ENCODE data around the gene C19orf33.
"Not testable (repeated sequence)": the region's sequence is repeated elsewhere in the genome, so short reads cannot be mapped to it uniquely, and the experiment has no call there.

The C19orf33 gene

DNA sequence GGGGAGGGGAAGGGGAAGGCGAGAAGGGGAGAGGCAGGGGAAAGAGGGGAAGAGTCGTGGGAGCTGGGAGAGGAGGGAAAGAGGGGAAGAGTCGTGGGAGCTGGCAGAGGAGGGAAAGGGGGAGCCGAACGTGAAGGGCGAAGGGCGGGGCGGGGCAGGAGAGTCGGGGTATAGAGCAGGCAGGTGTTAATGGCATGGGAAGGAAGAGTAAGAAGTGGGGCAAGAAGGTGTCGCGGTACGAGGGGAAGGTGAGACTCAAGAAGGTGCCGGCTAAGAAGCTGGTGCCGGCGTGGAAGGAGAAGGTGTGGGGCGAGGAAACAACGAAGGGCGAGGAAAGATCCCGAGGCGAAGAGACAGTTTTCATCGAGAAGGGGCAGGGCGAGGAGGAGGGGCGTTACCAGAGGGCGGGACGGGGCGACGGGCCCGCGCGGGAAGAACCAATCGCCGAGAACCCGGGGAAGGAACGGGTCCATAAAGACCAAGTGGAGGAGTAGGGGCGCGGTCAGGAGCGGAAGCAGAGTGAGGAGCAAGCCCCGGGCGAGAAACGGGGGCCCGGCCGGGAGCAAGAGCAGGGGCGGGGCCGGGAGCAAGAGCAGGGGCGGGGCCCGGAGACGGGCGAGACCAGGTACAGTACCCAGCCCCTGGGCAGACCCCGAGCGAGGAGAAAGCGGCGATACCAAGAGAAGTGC lies 32.0 kb downstream of the C19orf33 start:
- TF ChIP-seq, protein P1, sequence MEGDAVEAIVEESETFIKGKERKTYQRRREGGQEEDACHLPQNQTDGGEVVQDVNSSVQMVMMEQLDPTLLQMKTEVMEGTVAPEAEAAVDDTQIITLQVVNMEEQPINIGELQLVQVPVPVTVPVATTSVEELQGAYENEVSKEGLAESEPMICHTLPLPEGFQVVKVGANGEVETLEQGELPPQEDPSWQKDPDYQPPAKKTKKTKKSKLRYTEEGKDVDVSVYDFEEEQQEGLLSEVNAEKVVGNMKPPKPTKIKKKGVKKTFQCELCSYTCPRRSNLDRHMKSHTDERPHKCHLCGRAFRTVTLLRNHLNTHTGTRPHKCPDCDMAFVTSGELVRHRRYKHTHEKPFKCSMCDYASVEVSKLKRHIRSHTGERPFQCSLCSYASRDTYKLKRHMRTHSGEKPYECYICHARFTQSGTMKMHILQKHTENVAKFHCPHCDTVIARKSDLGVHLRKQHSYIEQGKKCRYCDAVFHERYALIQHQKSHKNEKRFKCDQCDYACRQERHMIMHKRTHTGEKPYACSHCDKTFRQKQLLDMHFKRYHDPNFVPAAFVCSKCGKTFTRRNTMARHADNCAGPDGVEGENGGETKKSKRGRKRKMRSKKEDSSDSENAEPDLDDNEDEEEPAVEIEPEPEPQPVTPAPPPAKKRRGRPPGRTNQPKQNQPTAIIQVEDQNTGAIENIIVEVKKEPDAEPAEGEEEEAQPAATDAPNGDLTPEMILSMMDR (IDR thresholded peaks at IDR 0.05; ENCODE audit: control insufficient read depth, insufficient read depth, low read depth, low read length, missing control alignments): no peak
- H3K4me3 ChIP-seq (ENCODE audit: control insufficient read depth, low read depth, low read length): peak overlapping the region; percentile 67
- peak; percentile 64 for DNase-seq (ENCODE audit: low read depth)

DNA sequence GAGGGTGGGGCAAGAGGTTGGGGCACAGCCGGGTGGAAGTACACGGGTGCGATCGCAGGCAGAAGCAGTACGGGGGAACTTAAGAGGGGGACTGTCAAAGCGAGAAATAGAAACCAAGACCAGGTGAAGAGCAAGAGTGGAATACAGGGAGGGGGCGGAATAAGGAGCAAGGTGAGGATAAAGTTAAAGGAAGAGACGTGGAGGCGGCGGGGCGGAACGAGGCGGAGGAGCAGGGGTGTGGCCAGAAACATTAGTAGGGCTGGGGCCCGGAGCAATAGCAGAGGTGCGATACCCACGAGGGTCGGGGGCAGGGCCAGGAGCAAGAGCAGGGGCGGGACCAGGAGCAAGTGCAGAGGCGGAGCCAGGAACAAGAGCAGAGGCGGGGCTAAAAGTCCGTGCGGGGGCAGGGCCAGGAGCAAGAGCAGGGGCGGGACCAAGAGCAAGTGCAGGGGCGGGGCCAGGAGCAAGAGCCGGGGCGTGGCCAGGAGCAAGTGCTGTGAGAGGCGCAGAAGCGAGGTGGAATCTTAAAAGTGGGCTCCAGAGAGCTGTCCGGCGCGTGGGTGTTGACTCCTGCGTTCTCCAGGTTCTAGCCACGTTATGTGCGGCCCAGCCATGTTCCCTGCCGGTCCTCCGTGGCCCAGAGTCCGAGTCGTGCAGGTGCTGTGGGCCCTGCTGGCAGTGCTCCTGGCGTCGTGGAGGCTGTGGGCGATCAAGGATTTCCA lies 32.7 kb downstream of the C19orf33 start:
- DNase-seq (ENCODE audit: low read depth): no peak
- TF ChIP-seq, protein P1 (IDR thresholded peaks at IDR 0.05; ENCODE audit: control insufficient read depth, insufficient read depth, low read depth, low read length, missing control alignments): no peak
- H3K4me3 ChIP-seq (ENCODE audit: control insufficient read depth, low read depth, low read length): peak overlapping the region; percentile 67

DNA sequence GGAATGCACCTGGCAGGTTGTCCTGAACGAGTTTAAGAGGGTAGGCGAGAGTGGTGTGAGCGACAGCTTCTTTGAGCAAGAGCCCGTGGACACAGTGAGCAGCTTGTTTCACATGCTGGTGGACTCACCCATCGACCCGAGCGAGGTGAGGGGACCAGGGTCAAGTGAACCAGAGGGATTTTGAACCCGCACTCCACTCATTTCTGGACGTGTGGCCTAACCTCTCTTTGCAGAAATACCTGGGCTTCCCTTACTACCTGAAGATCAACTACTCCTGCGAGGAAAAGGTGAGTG lies 33.3 kb downstream of the C19orf33 start:
- H3K4me3 ChIP-seq (ENCODE audit: control insufficient read depth, low read depth, low read length): peak overlapping the region; percentile 67; the same call in 1 of the 2 replicates
- no peak for DNase-seq (ENCODE audit: low read depth)
- TF ChIP-seq, protein P1 (IDR thresholded peaks at IDR 0.05; ENCODE audit: control insufficient read depth, insufficient read depth, low read depth, low read length, missing control alignments): no peak

DNA sequence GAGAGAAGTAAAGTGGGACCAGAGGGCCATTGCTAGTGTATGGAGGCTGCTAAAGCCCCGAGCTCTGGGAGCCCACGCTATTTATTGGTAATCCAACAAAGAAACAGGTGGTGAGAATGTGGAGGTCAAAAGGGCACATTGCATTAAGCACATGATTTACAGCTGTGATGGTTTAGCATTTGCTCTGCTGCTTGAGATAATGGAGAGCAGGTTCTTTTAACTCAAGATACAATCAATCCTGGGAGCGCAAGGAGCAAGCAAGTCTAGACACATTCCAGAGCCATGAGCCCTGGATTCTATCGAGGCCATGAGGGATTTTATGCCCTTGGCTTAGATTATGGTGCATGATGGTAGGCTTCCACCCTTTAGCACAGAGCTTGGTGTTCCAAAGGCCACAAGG lies 35.0 kb downstream of the C19orf33 start:
- not testable (repeated sequence) for H3K4me3 ChIP-seq (ENCODE audit: control insufficient read depth, low read depth, low read length); DNase-seq (ENCODE audit: low read depth)

DNA sequence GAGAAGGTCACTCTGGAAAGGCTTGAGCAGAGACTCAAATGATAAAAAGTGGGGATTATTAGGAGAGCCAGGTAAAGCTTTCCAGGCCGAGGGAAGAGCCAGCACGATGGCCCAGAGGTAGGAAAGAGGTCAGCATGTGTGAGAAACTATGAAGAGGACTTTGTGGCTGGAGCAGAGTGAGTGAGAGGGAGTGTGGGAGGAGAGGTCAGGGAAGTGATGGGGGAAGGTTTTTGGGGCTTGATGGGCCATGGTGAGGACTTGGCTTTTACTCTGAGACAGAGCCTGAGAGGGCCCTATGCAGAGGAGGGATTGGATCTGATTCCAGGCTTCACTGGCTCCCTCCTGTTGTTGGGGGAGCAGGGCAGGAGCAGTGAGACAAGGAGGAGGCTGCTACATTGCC lies 36.9 kb downstream of the C19orf33 start:
- TF ChIP-seq, protein P1 (IDR thresholded peaks at IDR 0.05; ENCODE audit: control insufficient read depth, insufficient read depth, low read depth, low read length, missing control alignments): no peak
- DNase-seq (ENCODE audit: low read depth): no peak
- H3K4me3 ChIP-seq (ENCODE audit: control insufficient read depth, low read depth, low read length): no peak overlapping the region

DNA sequence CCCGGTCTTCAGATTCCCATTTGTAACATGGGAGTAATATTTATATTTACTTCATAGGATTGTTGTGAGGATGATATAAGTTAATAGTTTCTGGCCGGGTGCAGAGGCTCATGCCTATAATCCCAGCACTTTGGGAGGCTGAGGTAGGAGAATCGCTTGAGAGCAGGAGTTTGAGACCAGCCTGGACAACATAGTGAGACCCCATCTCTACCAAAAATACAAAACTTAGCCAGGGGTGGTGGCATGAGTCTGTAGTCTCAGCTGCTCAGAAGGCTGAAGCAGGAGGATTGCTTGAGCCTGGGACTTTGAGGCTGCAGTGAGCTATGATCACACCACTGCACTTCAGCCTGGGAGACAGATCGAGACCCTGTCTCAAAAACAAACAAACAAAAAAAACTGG lies 42.8 kb downstream of the C19orf33 start:
- no peak overlapping the region for H3K4me3 ChIP-seq (ENCODE audit: control insufficient read depth, low read depth, low read length)
- TF ChIP-seq, protein P1 (IDR thresholded peaks at IDR 0.05; ENCODE audit: control insufficient read depth, insufficient read depth, low read depth, low read length, missing control alignments): no peak
- no peak for DNase-seq (ENCODE audit: low read depth)

DNA sequence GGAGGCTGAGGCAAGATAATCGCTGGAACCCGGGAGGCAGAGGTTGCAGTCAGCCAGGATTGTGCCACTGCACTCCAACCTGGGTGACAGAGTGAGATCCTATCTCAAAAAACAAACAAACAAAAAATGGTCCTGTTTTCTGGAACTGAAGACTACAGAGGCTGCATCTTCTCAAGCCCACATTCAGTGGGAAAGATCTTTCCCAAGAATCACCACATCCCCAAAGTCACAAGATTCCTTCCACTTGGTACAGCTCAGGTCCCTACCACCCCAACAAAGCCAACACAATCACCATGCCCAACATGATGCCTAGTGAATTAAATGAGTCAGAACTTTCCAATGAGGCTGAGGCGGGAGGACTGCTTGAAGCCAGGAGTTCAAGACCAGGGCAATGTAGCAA lies 46.8 kb downstream of the C19orf33 start:
- TF ChIP-seq, protein P1 (IDR thresholded peaks at IDR 0.05; ENCODE audit: control insufficient read depth, insufficient read depth, low read depth, low read length, missing control alignments): no peak
- H3K4me3 ChIP-seq (ENCODE audit: control insufficient read depth, low read depth, low read length): no peak overlapping the region
- DNase-seq (ENCODE audit: low read depth): no peak

Measured in AG09309 (cell line).